IPS DF 4.7 (cell line): ENCODE measurements around the gene G6PD.
"Not testable (repeated sequence)": the region's sequence is repeated elsewhere in the genome, so short reads cannot be mapped to it uniquely, and the experiment has no call there.

ENCODE experiments used
- DNase-seq: peaks from one replicate; pipeline ENCODE4 v3.0.0-alpha.2; 2013; ENCODE audit warnings: low spot score; ENCODE audit errors: extremely low read depth

G6PD gene

DNA sequence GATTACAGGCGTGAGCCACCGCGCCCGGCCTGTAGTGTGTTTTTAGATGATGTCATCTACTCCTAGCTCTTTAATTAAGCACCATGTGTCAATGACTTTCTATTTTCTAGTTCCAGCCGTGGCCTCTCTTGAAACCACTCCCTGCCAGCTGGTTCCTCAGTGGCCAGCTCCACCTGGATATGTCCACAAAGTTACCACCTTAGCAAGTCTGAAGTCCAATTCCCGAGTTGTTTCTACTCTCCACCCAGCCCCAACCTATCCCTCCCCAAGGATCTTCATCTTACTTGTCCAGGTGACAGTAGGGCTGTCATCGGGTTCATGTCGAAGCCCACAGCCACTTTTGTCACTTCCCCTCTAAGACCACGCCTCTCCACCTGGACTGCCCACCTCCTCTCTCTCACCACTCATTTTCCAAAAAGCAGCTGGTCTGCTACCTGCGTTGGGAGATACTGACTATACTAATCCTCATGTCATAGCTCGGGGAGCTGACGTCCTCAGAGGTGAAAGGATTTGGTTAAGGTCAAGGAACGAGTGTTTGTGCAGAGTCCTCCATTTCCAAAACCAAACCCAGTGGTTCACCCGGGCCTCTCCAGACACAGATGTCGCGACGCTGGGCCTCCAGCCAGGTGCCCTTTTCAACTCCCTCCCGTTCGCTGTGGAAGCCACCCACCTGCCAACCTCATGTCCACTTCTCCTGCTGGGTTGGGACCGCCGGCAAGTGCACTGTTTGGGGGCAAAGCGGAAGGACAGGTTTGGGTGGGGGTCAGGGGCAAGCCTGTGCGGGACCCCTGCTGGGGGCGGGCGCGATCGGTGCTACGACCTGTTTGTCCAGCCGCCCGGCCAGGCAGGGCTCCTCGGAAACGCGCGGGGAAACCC lies 31.3 kb downstream of the G6PD start:
- no peak for DNase-seq

DNA sequence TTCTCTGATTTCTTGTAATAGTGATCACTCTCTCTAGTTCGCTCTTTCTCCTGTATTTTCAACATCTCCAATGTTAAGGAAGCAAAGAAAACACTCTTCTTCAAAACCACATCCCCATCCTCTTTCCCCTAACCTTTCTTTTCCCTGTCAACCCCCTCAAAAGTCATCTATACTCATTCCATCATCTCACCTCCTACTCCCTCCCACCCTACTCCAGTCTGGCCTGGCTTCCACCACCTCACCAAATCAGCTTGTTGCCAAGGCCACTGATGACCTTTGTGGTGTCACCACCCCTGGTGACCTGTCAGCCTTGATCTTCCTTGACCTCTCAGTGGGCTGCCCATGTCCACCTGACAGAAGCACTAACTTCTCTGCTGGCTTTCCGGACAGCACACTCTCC lies 32.9 kb downstream of the G6PD start:
- DNase-seq, result no peak

DNA sequence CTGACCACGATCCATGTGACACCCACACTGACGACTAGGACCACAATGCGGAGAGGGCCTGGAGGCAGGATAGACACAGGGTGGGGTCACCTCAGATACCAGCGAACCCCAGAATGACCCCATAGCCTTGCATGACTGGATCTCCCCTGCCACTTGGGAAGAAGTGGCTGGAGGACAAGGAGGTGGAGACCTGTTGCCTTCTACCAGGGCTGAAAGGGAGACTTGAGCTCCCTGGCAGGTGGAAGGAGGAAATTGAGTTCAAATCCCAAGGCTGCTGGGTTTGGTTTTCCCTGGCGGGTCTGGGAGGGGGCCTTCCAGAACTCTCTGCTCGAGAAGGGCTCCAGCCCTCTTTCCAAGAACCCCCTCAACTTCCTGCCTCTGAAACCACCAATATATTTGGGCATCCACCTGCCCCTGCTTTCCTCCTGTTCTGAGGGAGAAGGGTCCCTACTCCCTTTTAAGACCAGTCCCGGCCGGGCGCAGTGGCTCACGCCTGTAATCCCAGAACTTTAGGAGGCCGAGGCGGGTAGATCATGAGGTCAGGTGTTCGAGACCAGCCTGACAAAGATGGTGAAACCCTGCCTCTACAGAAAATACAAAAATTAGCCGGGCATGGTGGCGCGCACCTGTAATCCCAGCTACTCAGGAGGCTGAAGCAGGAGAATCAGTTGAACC lies 33.6 kb downstream of the G6PD start:
- DNase-seq, result no peak

DNA sequence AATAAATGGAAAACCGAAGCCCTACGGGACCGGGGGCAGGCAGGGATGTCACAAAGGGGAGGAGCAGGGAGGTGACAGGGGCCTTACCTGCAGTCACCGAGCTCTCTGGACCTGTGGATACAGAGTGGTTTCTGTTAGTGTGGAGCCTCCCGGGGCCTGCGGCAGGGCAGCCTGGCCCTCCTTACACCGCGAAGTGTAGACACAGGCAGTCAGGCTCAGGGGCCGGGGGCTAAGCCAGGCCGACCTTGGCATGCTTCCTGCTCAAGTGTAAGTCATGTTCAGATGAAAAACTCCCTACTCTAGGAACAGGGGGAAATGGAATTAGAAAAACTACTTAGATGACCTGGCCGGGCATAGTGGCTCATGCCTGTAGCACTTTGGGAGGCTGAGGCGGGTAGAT lies 34.9 kb downstream of the G6PD start:
- DNase-seq, result no peak

DNA sequence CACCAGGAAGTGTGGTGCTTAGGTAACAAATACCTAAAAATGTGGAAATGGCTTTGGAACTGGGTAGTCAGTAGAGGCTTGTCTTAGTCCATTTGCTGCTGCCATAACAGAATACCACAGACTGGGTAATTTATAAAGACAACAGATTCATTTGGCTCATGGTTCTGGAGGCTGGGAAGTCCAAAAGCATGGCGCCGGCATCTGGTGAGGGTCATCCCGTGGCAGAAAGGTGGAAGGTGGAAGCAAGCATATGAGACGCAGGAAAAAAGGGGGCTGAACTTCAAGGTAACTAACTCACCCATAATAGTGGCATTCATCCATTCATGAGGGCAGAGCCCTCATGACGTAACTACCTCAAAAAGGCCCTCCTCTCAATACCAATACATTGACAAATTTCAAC lies 37.2 kb downstream of the G6PD start:
- DNase-seq, result no peak

DNA sequence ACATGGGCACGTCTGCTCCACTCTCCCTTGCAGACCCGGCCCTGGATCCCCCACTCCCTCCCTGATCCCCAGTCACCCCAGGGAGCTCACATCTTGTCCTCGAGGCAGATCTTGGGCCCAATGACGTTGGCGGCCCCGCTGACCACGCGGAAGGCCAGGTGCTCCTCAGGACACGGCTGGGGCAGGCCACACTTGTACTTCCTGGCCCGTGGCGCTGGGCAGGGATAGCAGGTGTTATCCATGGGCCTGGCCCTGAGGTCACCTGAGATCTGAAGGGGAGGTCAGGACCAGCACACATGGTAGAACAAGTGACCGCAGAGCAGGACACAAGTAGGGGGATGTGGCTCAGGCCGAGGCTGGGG lies 38.3 kb downstream of the G6PD start:
- no peak for DNase-seq

DNA sequence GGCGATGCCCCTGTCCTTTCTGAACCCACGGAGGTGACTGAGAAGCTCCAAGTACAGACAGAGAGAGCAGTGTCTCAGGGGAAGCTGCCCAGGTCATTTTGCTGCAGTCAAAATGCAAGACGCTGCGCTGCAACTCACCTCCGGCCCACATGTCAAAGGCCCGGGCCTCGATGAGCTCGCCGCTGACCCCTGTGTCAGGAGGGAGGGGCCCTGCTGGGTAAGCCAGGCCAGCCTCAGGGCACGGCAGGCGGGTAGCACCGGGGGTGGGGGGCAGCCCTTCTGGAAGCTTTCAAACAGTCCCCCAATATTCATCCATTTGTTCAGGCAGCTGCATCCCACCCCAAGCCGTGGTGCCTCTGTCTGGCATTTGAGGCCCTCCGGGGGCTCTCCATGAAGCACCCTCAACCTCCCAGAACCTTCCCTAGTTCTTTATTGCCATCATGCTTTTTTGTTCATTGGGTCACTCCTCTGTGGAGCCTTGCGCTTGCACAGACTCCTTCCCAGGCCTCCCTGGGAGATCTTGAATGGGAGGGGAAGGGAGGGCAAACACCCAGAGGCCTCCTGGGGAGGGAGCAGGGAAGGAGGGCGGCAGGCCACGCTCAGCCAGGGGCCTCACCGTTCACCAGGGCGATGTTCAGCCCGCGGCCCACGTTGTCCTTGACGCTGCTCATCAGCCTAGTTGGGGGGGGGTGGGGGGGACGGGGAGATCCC lies 38.8 kb downstream of the G6PD start:
- no peak for DNase-seq

DNA sequence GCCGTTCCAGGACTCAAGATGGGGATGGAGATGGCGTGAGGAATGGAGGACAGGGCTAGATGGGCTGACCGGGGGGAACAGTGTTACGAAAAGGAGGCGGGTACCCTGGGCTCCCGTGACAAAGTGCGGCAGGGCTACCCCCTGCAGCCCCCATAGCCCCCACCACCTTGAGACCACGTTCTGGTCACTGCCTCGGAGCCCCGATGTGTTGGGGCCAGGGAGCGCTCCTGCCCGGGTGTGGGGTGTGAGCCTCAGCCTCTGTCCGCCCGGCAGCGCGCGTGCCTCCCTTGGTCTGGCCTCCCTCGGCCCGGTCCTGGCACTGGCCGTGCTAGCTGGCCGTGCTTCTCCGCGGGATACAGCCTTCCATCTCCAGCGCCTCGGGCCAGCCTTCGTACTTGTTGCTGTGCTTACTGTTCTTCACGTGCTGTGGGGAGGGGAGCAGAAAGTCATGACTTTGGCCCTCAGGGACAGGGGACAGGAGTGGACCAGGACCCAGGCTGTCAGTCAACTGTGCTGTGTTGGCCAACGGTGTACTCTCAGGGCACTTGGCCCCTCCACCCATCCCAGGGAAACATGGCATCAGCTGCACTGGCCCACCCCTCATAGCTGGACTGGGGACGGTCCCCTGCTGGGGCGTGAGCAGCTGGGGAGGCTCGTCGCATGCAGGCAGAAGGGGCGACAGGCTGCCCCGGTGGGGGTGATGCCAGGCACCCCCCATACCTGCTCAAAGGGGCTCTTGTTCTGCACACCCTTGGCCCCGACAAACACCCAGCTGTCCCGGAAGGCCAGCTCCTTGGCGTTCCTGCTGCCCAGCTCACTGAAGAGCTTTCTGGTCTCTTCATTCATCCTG lies 39.9 kb downstream of the G6PD start:
- no peak for DNase-seq

DNA sequence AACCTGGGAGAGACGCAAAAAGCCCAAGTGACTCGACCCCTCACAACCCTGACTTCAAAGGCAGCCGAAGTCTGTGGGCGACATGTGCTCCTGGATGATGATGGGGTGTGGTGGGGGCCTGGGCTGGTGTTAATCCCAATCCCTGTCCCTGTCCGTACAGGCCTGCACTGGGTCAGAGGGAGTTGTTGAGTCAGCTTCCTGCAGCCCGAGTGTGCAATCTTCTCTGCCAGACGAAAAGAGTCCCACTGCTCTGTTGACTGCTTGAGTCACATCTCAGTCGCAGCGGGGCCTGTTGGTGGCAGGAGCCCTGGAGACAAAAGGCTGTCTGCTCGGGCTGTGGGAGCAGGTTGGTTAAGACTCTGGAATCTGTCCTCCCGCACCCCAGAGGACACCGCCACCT lies 40.9 kb downstream of the G6PD start:
- no peak for DNase-seq

DNA sequence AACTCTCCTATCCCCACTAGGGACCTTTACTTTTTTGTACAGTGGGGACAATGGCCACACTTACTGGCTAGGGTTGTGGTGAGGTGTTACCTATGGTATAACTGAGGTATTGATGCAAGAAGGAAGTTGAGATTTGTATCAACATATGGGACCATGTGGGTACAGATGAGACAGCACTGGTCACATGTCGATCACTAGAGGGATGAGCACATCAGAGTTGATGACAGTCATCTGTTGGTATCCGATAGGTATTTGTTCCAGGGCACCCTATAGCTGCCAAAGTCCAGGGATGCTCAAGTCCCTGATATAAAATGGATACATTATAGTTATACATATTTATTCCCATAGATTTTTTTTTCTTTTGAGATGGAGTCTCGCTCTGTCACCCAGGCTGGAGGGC lies 43.7 kb downstream of the G6PD start:
- no peak for DNase-seq

DNA sequence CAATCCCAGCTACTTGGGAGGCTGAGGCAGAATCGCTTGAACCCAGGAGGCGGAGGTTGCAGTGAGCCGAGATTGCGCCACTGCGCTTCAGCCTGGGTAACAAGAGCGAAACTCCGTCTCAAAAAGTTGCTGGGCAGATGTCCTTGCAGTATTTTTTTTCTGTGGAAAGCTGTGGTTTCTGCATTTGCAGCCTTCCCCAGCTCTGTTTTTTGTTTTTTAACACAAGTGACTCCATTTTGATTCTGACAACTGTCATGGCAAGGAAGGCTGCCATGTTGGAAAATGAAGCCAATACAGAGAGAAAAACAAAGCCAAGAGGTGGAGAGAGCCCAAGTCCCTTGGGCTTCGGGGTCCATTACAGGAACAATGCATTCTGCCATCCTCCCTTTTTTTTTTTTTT lies 44.5 kb downstream of the G6PD start:
- DNase-seq, result no peak

DNA sequence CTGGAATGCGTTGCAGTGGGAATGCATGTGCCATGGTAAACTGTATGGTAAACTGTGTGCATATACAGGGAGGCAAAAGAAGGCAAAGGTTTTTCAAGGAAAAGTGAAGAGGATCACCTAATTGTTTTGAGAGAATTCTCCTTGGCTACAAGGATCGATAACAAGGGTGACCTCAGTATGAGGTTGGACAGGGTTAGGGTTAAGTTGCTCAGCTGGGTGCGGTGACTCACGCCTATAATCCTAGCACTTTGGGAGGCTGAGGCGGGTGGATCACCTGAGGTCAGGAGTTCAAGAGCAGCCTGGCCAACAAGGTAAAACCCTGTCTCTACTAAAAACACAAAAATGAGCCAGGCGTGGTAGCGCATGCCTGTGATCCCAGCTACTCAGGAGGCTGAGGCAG lies 45.2 kb downstream of the G6PD start:
- not testable (repeated sequence) for DNase-seq

DNA sequence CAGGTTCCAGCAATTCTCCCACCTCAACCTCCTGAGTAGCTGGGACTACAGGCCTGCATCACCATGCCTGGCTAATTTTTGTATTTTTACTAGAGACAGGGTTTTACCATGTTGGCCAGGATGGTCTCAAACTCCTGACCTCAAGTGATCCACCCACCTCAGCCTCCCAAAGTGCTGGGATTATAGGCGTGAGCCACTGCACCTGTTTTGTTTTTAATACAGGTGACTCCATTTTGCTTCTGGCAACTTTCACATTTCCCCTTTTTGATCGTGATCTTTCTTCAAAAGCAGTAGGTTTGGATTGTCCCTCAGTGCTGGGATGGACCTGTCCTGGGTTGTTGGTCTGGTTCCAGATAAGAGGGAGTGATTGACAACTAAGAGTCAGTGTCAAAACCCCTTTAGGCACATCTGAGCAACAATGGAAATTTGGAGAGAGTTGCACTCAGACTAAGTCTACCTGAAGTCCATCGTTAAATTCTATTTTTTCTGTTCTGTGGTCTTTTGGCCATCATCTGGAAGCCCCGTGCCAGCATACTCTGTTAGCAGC lies 50.0 kb downstream of the G6PD start:
- DNase-seq, result not testable (repeated sequence)

DNA sequence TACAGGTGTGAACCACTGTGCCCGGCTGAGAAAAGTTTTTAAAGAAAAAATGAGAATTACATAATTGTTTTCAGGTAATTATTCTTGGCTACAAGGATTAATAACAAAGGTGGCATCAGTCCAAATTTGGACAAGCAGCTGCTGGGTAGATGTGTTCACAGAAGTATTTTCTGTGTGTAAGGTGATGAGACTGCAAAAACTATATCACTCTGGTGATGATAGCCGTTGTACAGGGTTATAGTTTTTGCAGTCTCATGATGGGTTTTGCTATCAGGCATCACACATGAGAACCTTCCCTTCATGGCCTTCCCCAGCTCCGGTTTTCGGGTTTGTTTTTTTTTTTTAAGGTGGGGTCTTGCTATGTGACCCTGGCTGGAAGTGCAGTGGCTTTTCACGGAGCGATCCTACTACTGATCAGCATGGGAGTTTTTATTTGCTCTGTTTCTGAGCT lies 51.1 kb downstream of the G6PD start:
- no peak for DNase-seq

DNA sequence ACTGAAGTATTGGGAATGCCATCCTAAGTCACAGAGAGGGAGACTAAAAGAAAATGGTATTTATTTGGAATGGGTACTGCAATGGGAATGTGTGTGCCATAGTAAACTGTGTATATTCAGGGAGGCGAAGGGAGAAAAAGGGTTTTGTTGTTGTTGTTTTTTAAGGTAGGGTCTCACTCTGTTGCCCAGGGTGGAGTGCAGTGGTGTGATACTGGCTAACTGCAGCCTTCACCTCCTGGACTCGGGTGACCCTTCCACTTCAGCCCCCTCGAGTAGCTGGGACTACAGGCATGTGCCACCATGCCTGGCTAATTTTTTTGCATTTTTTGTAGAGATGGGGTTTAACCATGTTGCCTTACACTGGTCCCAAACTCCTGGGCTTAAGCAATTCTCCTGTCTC lies 51.9 kb downstream of the G6PD start:
- no peak for DNase-seq

DNA sequence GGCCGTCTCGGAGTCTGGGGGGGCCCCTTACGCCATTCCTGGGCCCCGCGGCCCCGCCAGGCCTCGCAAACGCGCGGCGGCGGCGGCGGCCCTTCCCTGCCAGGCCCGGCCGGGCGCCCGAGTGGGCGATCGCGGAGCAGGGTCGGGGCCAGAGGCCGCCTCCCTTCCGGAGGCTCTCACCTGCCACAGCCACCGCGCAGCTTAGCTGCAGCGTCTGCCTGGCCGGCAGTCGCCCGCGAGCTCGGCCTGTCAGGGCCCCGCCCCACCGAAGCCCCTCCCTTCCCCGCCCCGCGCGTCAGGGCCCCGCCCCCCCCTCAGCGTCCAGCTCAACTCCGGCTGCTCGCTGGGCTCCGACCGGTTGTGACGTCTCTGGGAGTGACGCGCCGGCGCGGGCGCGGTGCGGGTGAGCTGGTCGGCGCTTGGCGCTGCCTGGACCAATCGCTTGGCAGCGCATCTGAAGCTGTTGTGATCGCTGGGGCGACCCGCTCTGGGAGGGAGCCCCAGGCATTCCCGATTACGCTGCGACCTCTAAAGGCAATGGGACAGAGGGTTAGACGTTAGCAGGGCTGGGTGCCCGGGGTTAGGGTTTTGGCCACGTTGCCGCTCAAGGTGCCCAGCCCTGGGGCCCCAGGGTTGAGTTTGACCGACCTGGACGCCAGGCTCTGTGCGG lies 56.1 kb downstream of the G6PD start, which contains the start of gene SLC10A3:
SLC10A3 (minus strand) TSS at position 216 of the 670 bp plus-strand sequence. CDS start 1,689 bp downstream, outside the sequence.
- peak; percentile 66 for DNase-seq

DNA sequence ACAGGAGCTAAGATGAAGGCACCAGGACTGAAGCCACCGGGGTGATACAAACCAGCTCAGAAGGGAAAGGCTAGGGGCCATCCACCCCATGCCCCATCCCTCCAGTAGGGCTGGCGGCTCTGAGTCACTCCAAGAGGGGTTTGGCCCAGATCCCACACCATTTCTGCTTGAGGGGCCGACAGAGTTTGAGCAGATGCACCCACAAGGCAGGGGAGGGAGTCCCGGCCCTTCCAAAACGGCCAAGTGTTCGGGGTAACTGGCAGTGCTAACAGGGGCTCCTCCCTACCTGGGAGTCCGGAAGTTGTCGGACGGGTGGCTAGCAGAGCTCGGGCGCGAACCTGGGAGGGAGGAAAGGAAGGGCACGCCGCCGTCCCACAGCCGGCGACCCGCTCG lies 56.6 kb downstream of the G6PD start:
- DNase-seq, result no peak

DNA sequence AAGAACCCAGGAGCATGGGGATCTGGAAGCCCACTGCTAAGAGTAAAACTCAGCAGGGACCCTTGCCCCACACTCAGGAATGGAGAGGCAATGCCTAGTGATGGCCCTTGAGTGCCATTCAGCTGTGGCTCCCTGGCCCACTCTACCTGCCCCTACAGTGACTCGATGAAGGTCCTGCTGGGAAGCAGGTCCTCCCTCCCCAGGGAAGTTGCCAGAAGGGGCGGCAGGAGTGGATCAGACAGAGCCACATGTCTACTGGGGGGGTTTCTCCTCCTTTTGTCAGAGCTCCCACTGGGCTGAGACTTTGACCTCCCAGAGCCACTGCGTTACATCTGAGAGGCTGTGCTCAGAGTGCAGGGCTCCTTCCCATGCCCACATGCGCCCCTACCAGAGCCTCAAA lies 57.5 kb downstream of the G6PD start:
- DNase-seq, result no peak

DNA sequence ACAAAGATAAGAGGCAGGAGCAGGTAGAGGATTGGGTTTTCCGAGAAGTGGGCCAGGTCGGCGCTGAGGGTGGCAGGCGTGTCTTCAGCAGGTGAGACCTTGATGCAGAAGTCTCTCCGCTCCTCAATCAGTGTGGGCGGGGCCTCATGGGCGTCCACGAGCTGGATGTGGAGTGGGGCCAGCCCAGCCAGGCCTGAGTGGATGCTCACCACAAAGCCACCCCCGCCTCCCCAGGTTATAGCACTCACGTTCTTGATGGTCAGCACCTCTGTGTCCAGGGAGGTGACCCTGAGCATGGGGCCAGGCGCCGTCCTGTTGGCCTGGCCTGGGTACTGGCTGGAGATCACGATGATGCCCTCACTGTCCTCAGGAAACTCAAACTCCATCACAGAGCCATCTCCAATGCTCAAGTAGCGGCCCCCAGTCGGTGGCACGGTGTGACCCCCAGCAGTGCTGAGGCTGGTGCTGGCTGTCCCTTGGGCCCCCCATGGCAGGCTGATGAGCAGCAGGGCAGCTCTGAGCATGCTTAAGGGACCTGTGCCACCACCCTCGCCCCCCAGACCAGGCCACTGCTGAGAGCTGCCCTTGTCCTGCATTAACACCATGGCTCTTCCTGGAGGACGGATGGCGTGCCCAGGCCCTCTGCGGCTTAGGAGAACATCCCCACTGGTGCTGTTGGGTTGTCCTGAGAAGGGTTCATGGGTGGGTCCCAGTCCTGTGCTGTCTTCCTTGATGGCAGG lies 58.1 kb downstream of the G6PD start:
- DNase-seq, result no peak
